ENCODE measurements around the gene CARD6. TPM values are rescaled to one million over a fixed set of nuclear protein-coding genes. Genes with fewer than 3 reads are reported as not detected.

CARD6 gene
- total and polyA plus RNA-seq, 2 of the 13 experiments (the other 11 are each of a cell fraction or from before 2014, with no cell fraction given), result 0.33 to 1.4 TPM

- TF ChIP-seq BRF2 (CRISPR knock-in tag; IDR thresholded peaks at IDR 0.05) (no peak), PRDM15 (CRISPR knock-in tag; IDR thresholded peaks at IDR 0.05) (no peak), E2F5 (CRISPR knock-in tag; conservative IDR thresholded peaks at IDR 0.05) (no peak), BRCA1 (CRISPR knock-in tag; IDR thresholded peaks at IDR 0.05) (0 out of 2 replicates have a peak, but pooled peaks have one; percentile 25), ZNF335 (CRISPR knock-in tag; IDR thresholded peaks at IDR 0.05) (peak; percentile 53; the same call in 1 of the 2 replicates), FOSL1 (CRISPR knock-in tag; IDR thresholded peaks at IDR 0.05; ENCODE audit: borderline replicate concordance) (no peak), ZNF766 (CRISPR knock-in tag; IDR thresholded peaks at IDR 0.05; ENCODE audit: borderline replicate concordance) (0 out of 2 replicates have a peak, but pooled peaks have one; percentile 31), RAD51 (IDR thresholded peaks at IDR 0.05; ENCODE audit: borderline replicate concordance) (no peak), ZNF124 (CRISPR knock-in tag; IDR thresholded peaks at IDR 0.05) (peak; percentile 24; the same call in 1 of the 2 replicates), CENPBD1 (CRISPR knock-in tag; IDR thresholded peaks at IDR 0.05; ENCODE audit: borderline replicate concordance, low read depth) (no peak), TRIM24 (CRISPR knock-in tag; IDR thresholded peaks at IDR 0.05) (no peak), ZBTB21 (CRISPR knock-in tag; IDR thresholded peaks at IDR 0.05) (no peak), ZKSCAN1 (IDR thresholded peaks at IDR 0.05; ENCODE audit: low read length) (no peak), PREB (CRISPR knock-in tag; IDR thresholded peaks at IDR 0.05) (no peak), POLR2AphosphoS2 (IDR thresholded peaks at IDR 0.05; ENCODE audit: low read depth, low read length) (no peak), POLR2AphosphoS5 (IDR thresholded peaks at IDR 0.05; ENCODE audit: low read depth, low read length) (peak; percentile 86), HIVEP1 (CRISPR knock-in tag; IDR thresholded peaks at IDR 0.05) (peak; percentile 46; the same call in 1 of the 2 replicates), NFATC3 (CRISPR knock-in tag; IDR thresholded peaks at IDR 0.05) (no peak), SALL2 (CRISPR knock-in tag; IDR thresholded peaks at IDR 0.05) (peak; percentile 78; the same call in 1 of the 2 replicates), GRHL1 (CRISPR knock-in tag; conservative IDR thresholded peaks at IDR 0.05) (no peak), ATF7-NPFF (CRISPR knock-in tag; IDR thresholded peaks at IDR 0.05; ENCODE audit: low read depth) (no peak; the same call in 1 of the 2 replicates)
These were observed 43.0 kb upstream of the CARD6 start, which contains the start of gene PRKAA1 (continued) for GRCh38 chr5:40798012-40798800.
